Astrocyte (in vitro differentiated cells and primary cell): ENCODE data around the gene CCDC85A. TPM values are rescaled to one million over a fixed set of nuclear protein-coding genes. Genes with fewer than 3 reads are reported as not detected.

ENCODE experiments used
- DNase-seq: peaks from one replicate; pipeline ENCODE4 v3.0.0-alpha.2; 2010; ENCODE audit warnings: low read depth
- FAIRE-seq: peaks from 2 replicates; lab custom pipeline; 2011; peaks lifted over from hg19 to GRCh38; lab: Jason Lieb, UNC
- H2AFZ ChIP-seq: 2 replicates; pipeline ENCODE4 v1.6.0; 2012; ENCODE audit warnings: low read depth, low read length, inconsistent platforms
- H3K27ac ChIP-seq: 2 replicates; pipeline ENCODE4 v1.5.1; 2011; ENCODE audit warnings: low read depth, low read length, inconsistent platforms
- H3K27me3 ChIP-seq: 2 replicates; pipeline ENCODE4 v1.6.0; 2011; ENCODE audit warnings: low read length, inconsistent platforms; ENCODE audit not compliant: insufficient read depth
- H3K36me3 ChIP-seq: 2 replicates; pipeline ENCODE4 v1.5.1; 2011; ENCODE audit warnings: low read length, inconsistent platforms; ENCODE audit not compliant: insufficient read depth
- H3K4me1 ChIP-seq: 2 replicates; pipeline ENCODE4 v1.5.1; 2011; ENCODE audit warnings: low read length, inconsistent platforms; ENCODE audit not compliant: insufficient read depth
- H3K4me2 ChIP-seq: 2 replicates; pipeline ENCODE4 v1.6.0; 2012; ENCODE audit warnings: low read length, inconsistent platforms
- H3K4me3 ChIP-seq: 2 replicates; pipeline ENCODE4 v1.5.1; 2011; ENCODE audit warnings: low read depth, mild to moderate bottlenecking, low read length, inconsistent platforms; ENCODE audit not compliant: insufficient read depth
- H3K79me2 ChIP-seq: 2 replicates; pipeline ENCODE4 v1.6.0; 2012; ENCODE audit warnings: mild to moderate bottlenecking, low read length, inconsistent platforms; ENCODE audit not compliant: insufficient read depth
- H3K9ac ChIP-seq: 2 replicates; pipeline ENCODE4 v1.6.0; 2012; ENCODE audit warnings: mild to moderate bottlenecking, low read length, inconsistent platforms
- H3K9me3 ChIP-seq: 2 replicates; pipeline ENCODE4 v1.5.1; 2012; ENCODE audit warnings: low read depth, mild to moderate bottlenecking, low read length, inconsistent platforms; ENCODE audit not compliant: insufficient read depth
- H4K20me1 ChIP-seq: 2 replicates; pipeline ENCODE4 v1.6.0; 2012; ENCODE audit warnings: low read length, inconsistent platforms; ENCODE audit not compliant: insufficient read depth
- H3K27ac Mint-ChIP-seq: one replicate; pipeline ENCODE4 v1.8.0; 2021; ENCODE audit warnings: mild to moderate bottlenecking, mixed read lengths; ENCODE audit not compliant: unreplicated experiment
- H3K27me3 Mint-ChIP-seq: one replicate; pipeline ENCODE4 v1.8.0; 2021; ENCODE audit warnings: low read depth, mixed read lengths; ENCODE audit not compliant: unreplicated experiment
- H3K36me3 Mint-ChIP-seq: one replicate; pipeline ENCODE4 v1.8.0; 2021; ENCODE audit warnings: low read depth, mixed read lengths; ENCODE audit not compliant: unreplicated experiment
- H3K4me1 Mint-ChIP-seq: one replicate; pipeline ENCODE4 v1.8.0; 2021; ENCODE audit warnings: low read depth, mixed read lengths; ENCODE audit not compliant: unreplicated experiment
- H3K4me3 Mint-ChIP-seq: one replicate; pipeline ENCODE4 v1.8.0; 2021; ENCODE audit warnings: mild to moderate bottlenecking, moderate library complexity, mixed read lengths; ENCODE audit not compliant: unreplicated experiment
- H3K9me3 Mint-ChIP-seq: one replicate; pipeline ENCODE4 v1.8.0; 2021; ENCODE audit warnings: mild to moderate bottlenecking, mixed read lengths; ENCODE audit not compliant: unreplicated experiment
- EZH2 ChIP-seq: IDR thresholded peaks from 2 replicates; pipeline ENCODE4 v1.6.1; 2012; ENCODE audit warnings: mild to moderate bottlenecking, low read length, inconsistent platforms; ENCODE audit not compliant: insufficient read depth
- total RNA-seq: library from RNA; stranded (reverse); gene quantifications from 2 replicates; pipeline ENCODE4 v1.2.1, GENCODE V29; 2021
- TF ChIP-seq, protein P1 (sequence below): IDR thresholded peaks from 2 replicates; pipeline ENCODE4 v1.5.1; 2011; ENCODE audit warnings: low read depth, mild to moderate bottlenecking, inconsistent platforms, low read length, moderate library complexity; ENCODE audit not compliant: insufficient read depth

The CCDC85A gene
- total RNA-seq, 1 donor from 2014 or later, result 8.9 TPM

DNA sequence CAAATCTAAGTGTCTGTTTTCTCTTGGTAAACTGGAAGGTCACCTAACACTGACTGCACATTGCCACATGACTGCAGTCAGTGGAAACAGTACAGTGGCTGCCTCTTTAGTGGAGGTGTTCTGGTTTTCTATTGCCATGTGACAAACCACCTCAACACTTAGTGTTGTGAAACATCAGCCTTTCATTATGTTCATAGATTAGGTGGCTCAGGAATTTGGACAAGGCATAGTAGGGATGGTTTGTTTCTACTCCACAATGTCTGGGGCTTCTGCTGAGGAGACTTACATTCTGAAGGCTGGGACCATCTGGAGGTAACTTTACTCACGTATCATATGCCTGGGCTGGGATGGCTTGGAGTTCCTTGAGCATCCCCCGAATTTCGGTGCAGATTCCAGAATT lies 26.5 kb downstream of the CCDC85A start:
- peaks cover 8% of the 10 kb centered on the region for H3K4me1 Mint-ChIP-seq
- no peak overlapping the region for H3K4me2 ChIP-seq
- H3K36me3 ChIP-seq, result no peaks in the 10 kb centered on the region
- H3K9ac ChIP-seq, result no peak overlapping the region
- DNase-seq (no peak), FAIRE-seq (no peak)
- no peaks in the 10 kb centered on the region for H3K27me3 ChIP-seq
- H3K27me3 Mint-ChIP-seq, result no peaks in the 10 kb centered on the region
- H3K27ac Mint-ChIP-seq, result no peak overlapping the region
- no peak overlapping the region for H3K4me3 Mint-ChIP-seq
- H2AFZ ChIP-seq, result no peak overlapping the region
- peaks cover 2% of the 10 kb centered on the region for H3K36me3 Mint-ChIP-seq
- no peaks in the 10 kb centered on the region for H4K20me1 ChIP-seq
- no peak overlapping the region for H3K27ac ChIP-seq
- H3K9me3 Mint-ChIP-seq, result peaks cover 6% of the 10 kb centered on the region
- no peak for TF ChIP-seq EZH2
- TF ChIP-seq, protein P1, sequence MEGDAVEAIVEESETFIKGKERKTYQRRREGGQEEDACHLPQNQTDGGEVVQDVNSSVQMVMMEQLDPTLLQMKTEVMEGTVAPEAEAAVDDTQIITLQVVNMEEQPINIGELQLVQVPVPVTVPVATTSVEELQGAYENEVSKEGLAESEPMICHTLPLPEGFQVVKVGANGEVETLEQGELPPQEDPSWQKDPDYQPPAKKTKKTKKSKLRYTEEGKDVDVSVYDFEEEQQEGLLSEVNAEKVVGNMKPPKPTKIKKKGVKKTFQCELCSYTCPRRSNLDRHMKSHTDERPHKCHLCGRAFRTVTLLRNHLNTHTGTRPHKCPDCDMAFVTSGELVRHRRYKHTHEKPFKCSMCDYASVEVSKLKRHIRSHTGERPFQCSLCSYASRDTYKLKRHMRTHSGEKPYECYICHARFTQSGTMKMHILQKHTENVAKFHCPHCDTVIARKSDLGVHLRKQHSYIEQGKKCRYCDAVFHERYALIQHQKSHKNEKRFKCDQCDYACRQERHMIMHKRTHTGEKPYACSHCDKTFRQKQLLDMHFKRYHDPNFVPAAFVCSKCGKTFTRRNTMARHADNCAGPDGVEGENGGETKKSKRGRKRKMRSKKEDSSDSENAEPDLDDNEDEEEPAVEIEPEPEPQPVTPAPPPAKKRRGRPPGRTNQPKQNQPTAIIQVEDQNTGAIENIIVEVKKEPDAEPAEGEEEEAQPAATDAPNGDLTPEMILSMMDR, result no peak
- no peak overlapping the region for H3K4me3 ChIP-seq
- H3K4me1 ChIP-seq, result no peaks in the 10 kb centered on the region
- no peaks in the 10 kb centered on the region for H3K79me2 ChIP-seq
- H3K9me3 ChIP-seq, result no peaks in the 10 kb centered on the region

DNA sequence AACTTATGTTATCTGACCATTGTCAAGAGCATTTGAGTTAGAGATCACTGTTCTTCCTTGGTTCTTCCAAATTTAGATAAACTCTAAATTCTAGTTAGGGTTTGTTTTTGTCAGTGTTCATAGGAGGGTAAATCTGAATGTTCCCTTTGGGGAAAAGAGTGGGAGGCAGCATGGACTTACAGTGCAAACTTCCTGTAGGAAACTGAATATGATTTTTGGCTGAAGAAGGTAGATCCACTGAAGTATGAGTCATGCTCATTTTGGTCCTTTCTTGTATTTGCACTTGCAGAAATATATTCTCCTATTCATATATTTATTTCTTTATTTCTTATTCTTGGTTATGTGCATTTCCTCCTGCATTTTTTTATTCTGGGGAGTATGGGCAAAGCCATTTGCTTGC lies 27.3 kb downstream of the CCDC85A start:
- FAIRE-seq, result no peak
- Mint-ChIP-seq H3K4me3 (no peak overlapping the region), H3K36me3 (no peaks in the 10 kb centered on the region), H3K27ac (no peak overlapping the region), H3K27me3 (no peaks in the 10 kb centered on the region), H3K4me1 (peaks cover 8% of the 10 kb centered on the region), H3K9me3 (peaks cover 2% of the 10 kb centered on the region)
- DNase-seq, result no peak
- H3K27ac ChIP-seq, result no peak overlapping the region
- no peak overlapping the region for H3K9ac ChIP-seq
- TF ChIP-seq EZH2, result no peak
- TF ChIP-seq, protein P1, result no peak
- no peaks in the 10 kb centered on the region for H3K9me3 ChIP-seq
- no peaks in the 10 kb centered on the region for H3K79me2 ChIP-seq
- H3K4me3 ChIP-seq, result no peak overlapping the region
- H3K36me3 ChIP-seq, result no peaks in the 10 kb centered on the region
- no peak overlapping the region for H3K4me2 ChIP-seq
- no peaks in the 10 kb centered on the region for H4K20me1 ChIP-seq
- H3K27me3 ChIP-seq, result no peaks in the 10 kb centered on the region
- H2AFZ ChIP-seq, result no peak overlapping the region
- no peaks in the 10 kb centered on the region for H3K4me1 ChIP-seq

DNA sequence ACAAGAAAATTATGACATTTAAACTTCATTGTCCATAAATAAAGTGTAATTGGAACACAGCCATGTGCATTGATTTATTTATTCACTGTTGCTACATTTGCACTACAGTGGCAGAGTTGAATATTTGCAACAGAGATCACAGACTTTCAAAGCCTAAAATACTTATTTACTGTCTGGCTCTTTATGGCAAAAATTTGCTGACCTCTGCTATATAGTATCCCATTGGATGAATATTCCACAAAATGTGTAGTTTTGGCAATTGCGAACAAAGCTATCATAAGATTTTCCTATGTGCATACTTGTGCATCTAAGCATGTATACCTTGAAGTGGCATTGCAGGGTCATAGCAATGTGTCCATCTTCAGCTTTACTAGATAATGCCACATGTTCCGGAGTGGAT lies 32.1 kb downstream of the CCDC85A start:
- H3K36me3 ChIP-seq, result no peaks in the 10 kb centered on the region
- H3K4me1 Mint-ChIP-seq, result peaks cover under 1% of the 10 kb centered on the region

More for the DNA sequence above, 32.1 kb downstream of the CCDC85A start:
- TF ChIP-seq EZH2, result no peak
- TF ChIP-seq, protein P1, result no peak
- FAIRE-seq (no peak), DNase-seq (no peak)
- H3K4me3 Mint-ChIP-seq, result no peak overlapping the region
- peaks cover 3% of the 10 kb centered on the region for H3K36me3 Mint-ChIP-seq
- Histone ChIP-seq H3K79me2 (no peaks in the 10 kb centered on the region), H3K4me1 (no peaks in the 10 kb centered on the region), H3K9me3 (no peaks in the 10 kb centered on the region), H3K27ac (no peak overlapping the region), H2AFZ (no peak overlapping the region), H3K4me3 (no peak overlapping the region), H3K27me3 (no peaks in the 10 kb centered on the region), H3K4me2 (no peak overlapping the region), H4K20me1 (no peaks in the 10 kb centered on the region), H3K9ac (no peak overlapping the region)
- H3K27ac Mint-ChIP-seq, result no peak overlapping the region
- no peaks in the 10 kb centered on the region for H3K9me3 Mint-ChIP-seq
- no peaks in the 10 kb centered on the region for H3K27me3 Mint-ChIP-seq
